HUDEP-2 (cell line): ENCODE results near the gene GPR132.

Experiments used
- DNase-seq, 76 experiments: peaks; one replicate each; lab custom pipeline; 2025; ENCODE audit not compliant: unreplicated experiment in 76 of 76; lab: John Stamatoyannopoulos, UW

The GPR132 gene

DNA sequence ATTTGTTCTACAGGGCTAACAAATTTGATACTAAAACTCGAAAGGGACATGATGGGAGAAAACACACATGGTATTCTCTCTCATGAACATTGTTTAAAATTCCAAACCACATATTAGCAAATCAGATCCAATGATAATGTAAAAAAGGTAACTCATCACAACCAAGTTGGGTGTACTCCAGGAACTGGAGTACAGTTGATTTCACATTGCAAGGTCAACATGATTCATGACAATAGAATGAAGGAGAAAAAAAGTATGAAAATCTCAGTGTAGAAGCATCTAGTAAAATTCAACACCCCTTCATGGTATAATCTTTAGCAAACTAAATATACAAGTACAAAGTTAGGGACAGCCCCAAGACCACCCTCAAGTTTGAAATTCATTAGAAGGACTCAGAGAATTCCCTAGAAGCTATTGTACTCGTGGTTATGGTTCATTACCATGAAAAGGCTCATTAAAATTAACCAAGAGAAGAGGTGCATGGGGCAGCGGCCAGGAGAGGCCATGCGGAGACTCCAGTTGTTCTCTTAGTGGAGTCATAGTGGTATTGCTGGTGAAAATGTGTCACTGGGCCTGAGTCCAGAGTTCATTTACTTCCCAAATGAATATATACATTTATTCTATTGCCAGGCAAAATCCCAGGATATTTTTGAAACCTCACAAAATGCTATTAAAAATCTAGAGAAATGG lies 41.3 kb downstream of the GPR132 start:
- DNase-seq = no peak

DNA sequence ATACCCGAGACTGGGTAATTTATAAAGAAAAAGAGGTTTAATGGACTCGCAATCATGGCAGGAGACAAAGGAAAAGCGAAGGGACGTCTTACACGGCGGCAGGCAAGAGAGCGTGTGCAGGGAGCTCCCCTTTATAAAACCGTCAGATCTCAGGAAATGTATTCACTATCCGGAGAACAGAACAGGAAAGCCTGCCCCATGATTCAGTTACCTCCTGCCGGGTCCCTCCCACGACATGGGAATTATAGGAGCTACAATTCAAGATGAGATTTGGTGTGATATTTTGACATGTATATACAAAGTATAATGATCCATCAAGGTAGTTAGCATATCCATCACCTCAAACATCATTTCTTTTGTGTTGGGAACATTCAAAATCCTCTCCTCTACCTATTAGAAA lies 42.1 kb downstream of the GPR132 start:
- DNase-seq = no peak

DNA sequence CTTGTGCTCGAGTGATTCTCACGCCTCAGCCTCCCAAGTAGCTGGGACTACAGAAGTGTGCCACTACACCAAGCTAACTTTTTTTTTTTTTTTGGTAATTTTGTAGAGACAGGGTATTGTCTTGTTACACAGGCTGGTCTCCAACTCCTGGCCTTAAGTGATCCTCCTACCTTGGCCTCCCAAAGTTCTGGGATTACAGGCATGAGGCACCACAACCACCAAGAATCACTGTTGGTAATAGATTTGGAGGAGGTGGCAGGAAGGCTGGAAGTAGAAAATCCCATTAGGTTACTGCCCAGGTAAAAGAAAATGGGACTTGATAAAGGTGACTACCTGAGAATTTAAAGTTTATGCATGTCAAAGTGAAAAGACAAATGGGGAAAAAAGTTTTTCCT lies 43.0 kb downstream of the GPR132 start:
- DNase-seq = no peak

DNA sequence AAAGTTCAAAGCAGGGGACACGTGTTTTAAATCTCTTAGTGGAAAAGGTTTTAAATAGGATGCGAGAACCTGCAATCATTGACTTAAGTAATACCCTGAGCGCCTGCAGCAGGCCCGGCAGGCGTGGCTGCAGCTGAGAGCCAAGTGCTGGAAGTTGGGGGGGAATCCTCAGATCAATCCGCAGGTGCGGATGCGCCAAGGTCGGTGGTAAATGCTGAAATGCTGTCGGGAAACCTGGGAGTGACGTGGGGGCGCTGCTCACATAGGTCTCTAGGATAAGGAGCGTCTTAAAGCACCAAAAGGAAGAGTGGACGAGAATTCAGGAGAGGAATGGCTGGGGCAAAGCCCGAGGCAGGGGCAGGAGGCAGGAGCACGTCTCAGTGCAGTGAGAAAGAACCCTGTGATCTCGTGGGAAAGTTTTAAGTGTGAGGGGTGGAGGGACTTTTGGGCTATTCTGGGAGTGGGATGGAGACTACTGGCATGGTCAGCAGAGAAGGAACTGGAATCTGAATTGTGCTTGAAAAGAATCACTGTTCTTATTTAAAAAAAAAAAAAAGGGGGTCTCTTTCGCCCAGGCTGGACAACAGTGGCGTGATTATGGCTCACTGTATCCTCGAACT lies 43.5 kb downstream of the GPR132 start:
- peak in 25 of 76 experiments; percentile 5 to 60 (median 30) for DNase-seq

DNA sequence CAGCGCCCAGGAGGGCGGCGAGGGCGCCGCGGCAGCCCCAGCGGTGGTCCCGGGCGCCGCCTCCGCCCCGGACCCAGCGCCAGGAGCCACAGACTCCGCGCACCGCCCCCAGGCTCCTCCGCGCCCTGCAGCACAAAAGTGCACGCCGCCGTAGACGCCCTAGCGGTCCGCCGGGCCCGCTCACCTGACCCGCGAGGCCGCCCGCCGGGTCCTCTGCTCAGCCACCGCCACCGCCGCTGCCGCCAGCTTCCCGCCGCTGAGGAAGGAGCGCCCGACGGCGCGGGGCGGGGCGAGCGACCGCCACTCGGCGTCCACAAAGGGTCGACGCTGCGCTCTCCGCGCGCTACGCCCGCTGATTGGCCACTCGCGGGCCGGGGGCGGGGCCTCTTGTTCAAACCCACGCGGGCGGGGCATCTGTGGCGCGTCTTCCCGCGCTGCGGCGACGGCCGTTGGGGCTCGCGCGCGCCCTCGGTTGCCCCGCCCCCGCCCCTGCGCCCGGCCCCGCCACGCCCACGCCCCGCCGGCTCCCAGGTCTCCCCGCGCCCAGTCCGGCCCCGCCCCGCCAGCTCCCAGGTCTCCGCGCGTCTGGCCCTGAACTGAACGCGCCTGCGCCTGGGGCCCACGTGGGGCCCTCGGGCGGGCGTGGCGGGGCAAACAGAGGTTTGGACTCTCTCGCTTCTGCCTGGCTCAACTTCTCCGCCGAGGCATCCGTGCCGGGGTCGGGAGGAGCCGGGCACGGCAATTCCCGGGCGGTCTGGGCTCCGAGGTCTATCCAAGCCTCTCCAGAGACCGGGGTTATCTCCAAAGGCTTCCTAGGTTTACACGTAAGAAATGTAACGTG lies 44.2 kb downstream of the GPR132 start, which contains the start of gene CDCA4:
CDCA4 (minus strand) TSS at position 269 of the 841 bp plus-strand sequence. CDS start 9,154 bp downstream, outside the sequence.
- DNase-seq = peak in 74 of 76 experiments; percentile 23 to 100 (median 95)

DNA sequence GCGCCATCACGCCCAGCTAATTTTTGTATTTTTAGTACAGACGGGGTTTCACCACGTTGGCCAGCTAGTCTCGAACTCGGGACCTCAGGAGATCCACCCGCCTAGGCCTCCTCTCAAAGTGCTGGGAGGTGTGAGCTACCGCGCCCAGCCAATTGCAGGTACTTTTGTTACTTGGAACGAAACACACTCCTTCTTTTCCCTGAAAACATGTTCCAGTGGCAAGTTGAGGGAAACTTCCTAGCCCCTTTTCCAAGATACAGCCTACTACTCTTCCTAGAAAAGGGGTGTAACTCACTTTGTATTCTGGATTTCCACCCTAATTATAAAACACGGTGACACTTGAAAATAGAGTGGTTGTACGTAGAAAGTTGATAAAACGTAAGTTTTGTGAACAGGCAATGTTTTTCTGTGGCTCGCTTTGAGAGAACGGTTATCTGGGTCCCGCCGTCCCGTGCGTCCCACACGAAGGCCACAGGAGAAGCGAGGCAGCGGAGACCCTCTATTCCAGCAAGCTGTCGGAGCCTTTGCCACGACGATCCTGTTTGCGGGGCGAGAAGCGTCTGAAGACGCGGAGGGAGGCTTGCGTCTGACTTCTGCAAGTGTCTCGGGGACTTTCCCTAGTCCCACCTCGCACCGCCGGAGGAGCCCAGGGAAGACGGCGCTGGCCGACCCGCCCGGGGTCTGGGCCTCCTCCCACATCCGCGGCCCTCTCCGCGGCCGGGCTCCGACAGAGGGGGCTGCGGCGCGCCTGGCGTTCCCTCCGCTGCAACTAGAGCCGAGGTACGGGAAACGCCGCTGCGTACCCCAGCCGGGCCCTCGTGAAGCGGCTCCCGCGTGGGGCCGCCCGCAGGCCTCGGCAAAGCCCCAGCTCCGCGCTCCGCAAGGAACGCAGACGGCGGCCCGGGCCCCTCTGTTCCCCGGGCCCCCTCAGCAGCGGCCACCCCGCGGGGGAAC lies 45.1 kb downstream of the GPR132 start:
- peak in 12 of 76 experiments; percentile 7 to 36 (median 19) for DNase-seq

DNA sequence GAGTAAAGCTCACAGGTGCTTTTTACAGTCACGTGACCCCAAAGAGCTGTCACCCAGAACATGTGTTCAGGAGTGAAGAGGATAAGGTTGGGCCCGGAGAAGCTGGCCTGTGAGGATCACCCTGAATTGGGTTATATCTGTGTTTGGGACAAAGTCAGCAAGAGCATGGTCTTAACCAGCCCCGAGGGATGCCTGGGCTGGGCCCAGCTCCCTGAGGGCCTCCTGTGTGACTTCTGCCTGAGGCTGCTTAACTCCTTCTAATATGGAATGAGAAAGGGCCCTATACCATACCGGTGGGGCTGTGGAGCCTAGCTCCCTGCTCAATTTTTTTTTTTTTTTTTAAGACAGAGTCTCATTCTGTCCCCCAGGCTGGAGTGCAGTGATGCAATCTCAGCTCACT lies 46.8 kb downstream of the GPR132 start:
- no peak for DNase-seq

DNA sequence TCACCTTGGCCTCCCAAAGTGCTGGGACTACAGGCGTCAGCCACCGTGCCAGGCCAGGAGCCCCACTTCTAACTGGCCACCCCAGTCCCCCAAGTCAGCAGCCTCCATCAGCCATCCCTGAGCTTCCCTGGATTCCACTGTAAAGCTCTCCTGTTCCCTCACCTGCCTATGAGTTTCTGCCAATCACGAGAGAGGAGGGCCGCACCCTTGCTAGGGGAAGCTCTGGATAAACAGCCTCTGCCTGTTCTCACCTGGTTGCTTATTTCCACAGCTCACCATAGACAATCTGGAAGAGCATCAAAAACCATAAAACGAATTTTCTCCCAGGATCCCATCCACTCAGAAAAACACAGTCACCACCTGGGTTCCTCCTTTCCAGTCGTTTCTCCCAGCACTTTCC lies 49.3 kb downstream of the GPR132 start:
- no peak for DNase-seq

DNA sequence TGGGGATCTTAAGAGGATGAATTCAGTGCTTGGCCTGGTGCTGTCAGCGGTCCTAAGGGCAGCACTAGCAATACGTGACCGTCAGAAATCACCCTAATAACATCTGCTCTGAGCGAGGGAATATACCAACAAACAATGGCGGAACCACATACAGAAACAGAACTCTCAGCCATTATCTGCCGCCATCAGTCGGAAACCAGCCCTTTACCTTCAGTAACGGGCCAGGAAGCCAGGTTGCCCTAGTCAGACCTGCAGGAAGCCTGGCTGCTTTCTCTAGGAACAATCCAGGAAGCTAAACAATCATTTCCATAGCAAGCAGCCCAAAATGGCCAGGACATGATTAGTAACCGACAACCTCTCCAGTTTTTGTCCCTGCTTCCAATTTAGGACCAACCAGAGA lies 50.0 kb downstream of the GPR132 start:
- no peak for DNase-seq

DNA sequence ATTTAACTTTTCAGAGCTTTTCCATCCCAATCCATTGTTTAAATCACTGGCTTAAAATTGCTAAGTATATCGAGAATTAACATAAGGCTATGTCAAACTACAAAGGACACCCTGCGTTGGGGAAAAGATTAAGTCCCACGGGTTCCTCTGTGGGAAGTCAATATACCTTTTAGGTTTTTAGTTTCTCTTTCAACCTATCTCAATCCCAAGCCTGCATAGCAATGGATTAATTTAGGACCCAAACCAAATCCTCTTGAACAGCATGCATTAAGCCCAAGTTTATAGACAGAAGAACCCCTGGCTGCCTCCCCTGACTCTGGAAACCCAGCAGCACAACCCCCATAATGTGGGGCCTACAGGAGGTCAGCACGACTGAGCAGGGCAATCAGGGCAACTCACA lies 50.6 kb downstream of the GPR132 start:
- DNase-seq = no peak

DNA sequence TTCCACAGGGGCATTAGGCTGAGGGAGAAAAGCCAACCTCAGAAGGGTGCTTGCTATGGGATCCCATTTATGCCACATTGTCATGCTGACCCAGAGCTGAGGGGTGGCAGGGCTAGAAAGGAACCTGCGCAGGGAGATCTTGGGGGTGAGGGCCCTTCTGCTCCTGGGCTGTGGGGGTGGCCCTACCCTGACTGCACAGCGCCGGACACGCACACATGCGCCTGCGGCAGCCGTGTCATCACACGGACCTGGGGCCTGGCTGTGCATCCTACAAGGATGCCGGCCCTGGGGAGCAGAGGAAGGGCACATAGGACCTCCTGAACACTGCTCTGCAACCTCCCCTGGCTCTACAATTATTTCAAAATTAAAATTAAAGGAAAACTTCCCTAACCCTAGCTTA lies 51.2 kb downstream of the GPR132 start:
- DNase-seq = no peak

DNA sequence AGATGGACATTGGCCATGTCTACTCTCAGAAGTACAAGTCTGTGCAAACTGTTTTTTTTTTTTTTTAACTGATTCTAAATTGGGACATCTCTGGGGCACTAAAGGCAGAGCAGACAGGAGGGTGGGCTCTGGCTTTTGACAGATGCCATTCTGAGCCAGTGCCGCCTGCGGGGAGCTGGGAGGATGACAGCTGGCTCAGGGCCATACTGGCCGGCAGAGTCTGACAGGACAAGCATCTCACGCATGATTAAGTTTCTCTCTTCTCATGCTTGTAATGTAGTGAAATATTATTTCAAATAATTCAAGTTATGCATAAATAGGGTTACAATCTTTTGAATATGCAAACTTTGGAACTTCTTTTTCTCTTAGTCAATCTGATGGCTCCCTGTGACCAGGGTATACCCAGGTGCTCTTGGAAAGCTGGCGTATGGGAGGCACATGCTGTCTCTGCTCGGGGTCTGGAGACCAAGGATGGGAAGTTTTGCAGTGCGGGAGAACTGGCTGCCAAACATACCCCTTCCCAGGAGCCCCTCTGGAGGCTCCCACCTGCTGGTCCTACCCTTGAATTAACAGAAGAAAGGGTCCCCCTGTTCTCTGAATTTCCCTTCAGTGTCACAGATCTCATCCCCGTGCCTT lies 52.0 kb downstream of the GPR132 start:
- DNase-seq = peak in 10 of 76 experiments; percentile 3 to 23 (median 14)

DNA sequence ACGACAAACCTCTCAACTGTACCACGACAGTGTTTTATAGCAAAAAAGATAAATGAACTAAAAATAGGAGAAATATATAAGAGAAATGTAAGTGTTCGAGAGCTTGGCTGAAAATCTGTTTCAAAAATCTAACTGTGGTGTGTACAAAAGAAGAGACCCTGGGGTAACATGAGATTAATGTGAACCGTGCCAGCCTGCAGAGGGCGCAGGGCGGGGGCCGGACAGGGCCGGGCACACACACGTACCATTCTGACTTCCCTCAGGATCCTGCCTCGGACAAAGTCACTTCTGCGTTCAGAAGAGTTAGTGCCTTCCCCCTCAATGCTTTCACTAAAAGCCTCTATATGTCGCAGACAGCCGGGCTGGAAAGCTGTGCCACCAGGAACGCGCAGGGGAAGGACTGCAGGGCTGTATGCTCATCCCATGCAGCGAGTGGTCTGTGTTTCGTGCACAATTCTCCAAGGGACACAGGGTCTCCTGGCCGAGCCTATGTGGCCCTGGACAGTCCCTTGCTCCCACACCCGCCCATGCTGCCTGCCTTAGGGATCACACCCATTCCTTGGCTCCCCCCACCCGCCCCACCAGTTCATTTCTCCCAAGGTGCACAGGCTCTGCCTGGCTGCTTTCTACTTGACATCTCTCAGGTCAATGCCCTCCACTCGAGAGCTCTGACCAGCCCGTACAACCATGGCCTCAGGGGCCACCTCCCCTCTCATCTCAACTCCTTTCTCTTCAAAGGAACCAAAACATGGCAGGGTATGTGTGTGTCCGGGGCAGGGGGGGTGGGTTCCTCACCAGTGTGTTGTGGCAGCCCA lies 52.9 kb downstream of the GPR132 start:
- DNase-seq = no peak

DNA sequence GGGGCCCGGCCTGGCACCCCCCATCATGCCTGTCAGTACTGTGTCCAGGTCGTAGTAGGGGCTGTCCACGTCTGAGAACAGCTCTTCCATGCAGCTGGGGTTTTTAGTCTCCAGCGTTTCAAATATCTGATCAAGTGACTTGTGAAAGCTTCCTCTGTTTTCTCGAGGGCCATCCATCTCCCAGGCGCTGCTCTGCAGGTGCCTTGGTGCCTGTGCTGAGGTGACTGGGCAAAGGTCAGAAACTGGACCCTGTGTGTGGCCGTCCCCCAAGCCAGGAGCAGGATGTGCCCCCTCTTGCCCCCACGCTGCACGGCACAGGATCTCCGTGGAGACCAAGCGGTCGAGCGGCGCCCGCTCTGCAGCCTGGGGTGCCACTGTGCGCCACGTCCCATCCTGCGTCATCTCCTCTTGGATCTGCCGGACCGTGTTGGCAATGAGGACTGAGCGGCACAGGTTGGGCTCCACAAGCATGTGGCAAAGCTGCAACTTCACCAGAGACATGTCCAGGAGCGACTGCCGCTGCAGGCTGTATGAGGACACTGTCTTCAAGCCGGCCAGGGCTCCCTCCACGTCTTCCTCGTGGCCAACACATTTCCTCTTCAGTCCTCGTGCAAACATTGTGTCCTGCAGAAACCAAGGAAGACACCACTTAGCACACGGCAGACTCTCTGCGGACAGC lies 53.8 kb downstream of the GPR132 start:
- no peak for DNase-seq

DNA sequence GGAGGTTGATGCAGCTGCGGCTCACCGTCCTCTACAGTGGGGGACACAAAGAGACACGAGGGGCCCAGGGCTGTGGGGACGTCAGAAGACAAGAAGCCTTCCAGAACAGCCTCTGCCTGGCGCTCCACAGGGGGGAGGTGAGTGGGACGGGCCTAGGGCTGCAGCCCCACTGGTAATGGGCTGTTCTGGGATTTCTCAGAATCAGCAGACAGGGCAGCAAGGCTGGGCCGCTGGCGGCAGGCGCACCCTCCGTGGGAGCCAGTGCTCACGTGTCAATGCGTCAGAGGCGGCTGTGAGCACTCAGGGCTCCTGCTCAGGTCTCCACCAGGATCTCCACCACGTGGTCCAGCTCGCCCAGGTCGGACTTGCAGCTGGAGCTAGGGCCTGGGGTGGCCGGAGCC lies 54.3 kb downstream of the GPR132 start:
- no peak for DNase-seq

DNA sequence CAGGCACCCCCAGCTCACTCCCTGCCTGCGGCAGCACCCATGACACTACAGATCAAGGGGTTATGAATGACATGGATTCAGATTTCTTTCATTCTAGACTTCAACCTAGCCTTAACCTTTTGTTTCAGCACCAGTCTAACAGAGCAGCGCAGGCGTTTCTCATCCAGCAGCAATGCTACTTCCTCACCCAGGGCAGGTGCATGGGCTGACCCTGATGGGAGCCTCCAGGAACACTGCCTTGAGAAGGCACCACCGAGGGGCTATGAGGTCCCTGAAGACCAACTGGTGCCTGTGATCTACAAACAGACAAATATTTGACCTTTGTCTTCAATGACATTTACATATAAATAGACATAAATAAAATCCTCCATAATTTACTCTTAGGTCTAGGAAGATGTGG lies 55.1 kb downstream of the GPR132 start:
- no peak for DNase-seq

DNA sequence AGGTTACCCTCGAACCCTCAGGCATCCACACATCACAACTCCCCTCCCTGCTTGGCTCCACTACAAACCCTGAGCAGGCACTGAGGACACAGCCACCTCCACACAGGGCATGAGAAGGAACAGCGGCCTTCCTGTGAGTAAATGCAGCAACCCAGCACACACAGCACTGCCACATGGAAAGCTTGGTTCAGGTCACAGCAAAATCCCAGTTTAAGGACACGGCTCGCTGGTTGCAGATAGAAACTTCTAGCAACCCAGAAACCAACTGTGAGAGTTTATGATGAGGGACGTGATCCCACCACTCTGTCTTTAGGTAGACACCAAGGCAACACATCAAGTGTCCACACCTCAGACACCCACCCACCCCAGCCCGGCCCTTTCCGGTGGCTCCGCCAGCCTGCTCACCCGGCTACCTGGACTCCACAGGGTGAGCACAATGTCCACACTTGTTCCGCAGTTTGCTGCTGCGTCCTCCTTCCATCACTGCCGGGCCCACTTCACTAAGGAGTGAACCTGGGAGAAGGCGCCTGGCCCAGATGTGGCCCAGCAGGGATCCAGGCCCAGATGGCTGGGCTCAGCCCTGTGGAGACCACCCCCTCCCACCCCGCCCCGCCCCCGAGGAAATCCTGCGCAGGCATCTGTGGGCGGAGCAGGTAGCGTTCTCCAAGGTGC lies 57.5 kb downstream of the GPR132 start:
- DNase-seq = no peak
